ENCODE results near the gene DTNBP1.

Gene DTNBP1

DNA sequence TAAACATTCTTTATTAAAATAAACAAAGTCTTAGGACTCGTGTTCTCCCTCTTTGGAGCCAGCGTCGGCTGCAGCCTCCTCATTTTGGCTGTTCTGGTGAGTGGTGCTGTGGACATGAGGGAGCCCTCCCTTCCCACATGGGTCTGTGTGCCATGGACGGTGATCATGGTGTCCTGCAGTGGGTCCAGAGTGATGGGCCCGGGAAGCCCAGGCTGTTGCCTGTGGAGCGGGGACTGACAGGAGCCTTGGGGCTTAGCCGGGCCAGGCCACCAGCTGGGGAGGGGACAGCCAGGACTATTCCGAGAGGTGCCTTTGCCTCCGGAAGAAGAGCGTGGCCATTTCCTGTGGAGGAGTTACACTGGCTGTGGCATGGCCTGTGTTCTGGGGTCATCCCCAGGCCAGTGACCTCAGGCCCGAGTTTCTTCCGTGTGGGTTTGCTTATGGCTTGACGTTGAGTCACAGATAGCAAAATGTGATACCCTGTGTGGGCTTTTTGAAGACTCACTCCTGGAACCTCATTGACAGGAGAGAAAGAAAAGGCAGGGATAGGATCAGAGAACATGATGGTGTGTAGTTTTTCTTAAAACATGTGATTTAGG is 153.4 kb downstream of the DTNBP1 start:
- Histone ChIP-seq H3K4ac (ENCODE audit: low read depth, low read length) (no peak overlapping the region), H3K23ac (ENCODE audit: low read length) (no peak overlapping the region), H3K4me3 (ENCODE audit: low read length) (no peak overlapping the region), H3K27me3 (ENCODE audit: insufficient read depth, low read length, poor library complexity) (no peaks in the 10 kb centered on the region), H3K79me2 (ENCODE audit: control insufficient read depth, insufficient read depth, low read length) (peaks cover 2% of the 10 kb centered on the region), H2BK120ac (ENCODE audit: low read depth, low read length) (no peak overlapping the region), H3K18ac (ENCODE audit: low read length) (no peak overlapping the region), H3K9ac (ENCODE audit: low read length) (no peak overlapping the region), H3K4me2 (ENCODE audit: low read length) (no peak overlapping the region), H3K36me3 (ENCODE audit: control insufficient read depth, insufficient read depth, low read length) (peaks cover 5% of the 10 kb centered on the region), H2BK15ac (replicated peaks; ENCODE audit: low read depth) (no peak overlapping the region), H4K8ac (ENCODE audit: low read depth, low read length) (no peak overlapping the region), H3K4me1 (ENCODE audit: control insufficient read depth, low read depth, low read length) (no peaks in the 10 kb centered on the region), H4K5ac (ENCODE audit: low read length) (no peak overlapping the region), H3K56ac (ENCODE audit: low read length) (no peak overlapping the region), H2BK5ac (ENCODE audit: low read length) (no peak overlapping the region), H3K27ac (ENCODE audit: low read depth, low read length) (no peak overlapping the region), H2AK5ac (ENCODE audit: low read length) (no peak overlapping the region), H3K79me1 (ENCODE audit: low read length) (peaks cover 9% of the 10 kb centered on the region)
- no CpG with 5 or more reads among the region's 13 CpGs for WGBS (ENCODE audit: extremely low coverage, insufficient coverage, low lambda C conversion rate)
- no peak for DNase-seq

DNA sequence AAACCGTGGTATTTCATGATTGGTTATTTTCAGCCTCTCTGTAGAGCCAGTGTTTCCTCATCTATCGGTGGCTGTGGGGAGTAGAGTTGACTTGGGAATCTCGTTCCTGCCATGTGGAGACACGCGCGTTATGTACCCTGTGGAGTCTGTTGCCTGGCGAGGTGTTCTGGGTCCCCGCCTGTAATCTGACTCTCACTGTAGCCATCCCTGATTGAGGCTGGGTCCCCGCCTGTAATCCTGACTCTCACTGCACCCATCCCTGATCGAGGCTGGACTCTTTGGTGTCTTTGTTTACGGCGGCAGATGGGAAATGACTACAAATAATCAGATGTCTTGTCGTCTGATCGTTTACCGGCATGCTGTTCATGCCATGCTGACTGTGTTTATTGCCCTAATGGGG is 153.9 kb downstream of the DTNBP1 start:
- no peak overlapping the region for H4K5ac ChIP-seq (ENCODE audit: low read length)

DNA sequence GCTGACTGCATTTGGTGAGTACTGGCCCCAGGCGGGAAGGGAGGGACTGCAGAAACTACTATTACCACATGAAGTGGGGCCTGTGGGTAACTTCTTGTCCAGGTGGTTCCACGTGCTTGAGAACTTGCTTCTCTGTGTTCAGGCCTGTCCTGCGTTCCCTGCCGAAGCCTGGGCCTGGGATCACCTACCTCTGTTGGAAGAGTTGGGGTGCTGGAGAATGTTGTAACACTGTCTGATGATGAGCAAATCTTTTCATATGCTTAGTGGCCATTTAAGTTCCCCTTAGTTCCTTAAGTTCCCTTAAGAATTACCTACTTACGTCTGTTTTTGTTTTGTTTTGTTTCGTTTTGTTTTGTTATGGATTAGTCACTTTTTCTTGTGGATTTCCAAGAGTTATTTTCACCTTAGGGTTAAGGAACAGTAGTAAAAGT is 154.4 kb downstream of the DTNBP1 start:
- Histone ChIP-seq H3K27me3 (ENCODE audit: insufficient read depth, low read length, poor library complexity) (no peaks in the 10 kb centered on the region), H2BK120ac (ENCODE audit: low read depth, low read length) (no peak overlapping the region), H3K36me3 (ENCODE audit: control insufficient read depth, insufficient read depth, low read length) (peaks cover 5% of the 10 kb centered on the region), H3K4me3 (ENCODE audit: low read length) (no peak overlapping the region), H3K79me1 (ENCODE audit: low read length) (peaks cover 10% of the 10 kb centered on the region), H4K5ac (ENCODE audit: low read length) (no peak overlapping the region), H3K4me1 (ENCODE audit: control insufficient read depth, low read depth, low read length) (no peaks in the 10 kb centered on the region), H3K9ac (ENCODE audit: low read length) (no peak overlapping the region), H2BK5ac (ENCODE audit: low read length) (no peak overlapping the region), H3K4me2 (ENCODE audit: low read length) (no peak overlapping the region), H3K23ac (ENCODE audit: low read length) (no peak overlapping the region), H3K79me2 (ENCODE audit: control insufficient read depth, insufficient read depth, low read length) (peaks cover 2% of the 10 kb centered on the region), H3K27ac (ENCODE audit: low read depth, low read length) (no peak overlapping the region), H2AK5ac (ENCODE audit: low read length) (no peak overlapping the region), H3K56ac (ENCODE audit: low read length) (no peak overlapping the region), H3K4ac (ENCODE audit: low read depth, low read length) (no peak overlapping the region), H2BK15ac (replicated peaks; ENCODE audit: low read depth) (no peak overlapping the region), H3K18ac (ENCODE audit: low read length) (no peak overlapping the region), H4K8ac (ENCODE audit: low read depth, low read length) (no peak overlapping the region)
- WGBS (ENCODE audit: extremely low coverage, insufficient coverage, low lambda C conversion rate), result no CpG with 5 or more reads among the region's 6 CpGs
- no peak for DNase-seq

More for the DNA sequence above, 153.9 kb downstream of the DTNBP1 start:
- H3K27ac ChIP-seq (ENCODE audit: low read depth, low read length), result no peak overlapping the region
- H3K4me1 ChIP-seq (ENCODE audit: control insufficient read depth, low read depth, low read length), result no peaks in the 10 kb centered on the region
- DNase-seq, result no peak
- no peak overlapping the region for H3K23ac ChIP-seq (ENCODE audit: low read length)
- H2BK120ac ChIP-seq (ENCODE audit: low read depth, low read length), result no peak overlapping the region
- H4K8ac ChIP-seq (ENCODE audit: low read depth, low read length), result no peak overlapping the region
- H3K4me2 ChIP-seq (ENCODE audit: low read length), result no peak overlapping the region
- H3K79me2 ChIP-seq (ENCODE audit: control insufficient read depth, insufficient read depth, low read length), result peaks cover 2% of the 10 kb centered on the region
- no CpG with 5 or more reads among the region's 15 CpGs for WGBS (ENCODE audit: extremely low coverage, insufficient coverage, low lambda C conversion rate)
- H3K36me3 ChIP-seq (ENCODE audit: control insufficient read depth, insufficient read depth, low read length), result peaks cover 5% of the 10 kb centered on the region
- H3K56ac ChIP-seq (ENCODE audit: low read length), result no peak overlapping the region
- no peak overlapping the region for H3K9ac ChIP-seq (ENCODE audit: low read length)
- H2BK15ac ChIP-seq (replicated peaks; ENCODE audit: low read depth), result no peak overlapping the region
- H3K18ac ChIP-seq (ENCODE audit: low read length), result no peak overlapping the region
- H3K27me3 ChIP-seq (ENCODE audit: insufficient read depth, low read length, poor library complexity), result no peaks in the 10 kb centered on the region
- H3K79me1 ChIP-seq (ENCODE audit: low read length), result peaks cover 9% of the 10 kb centered on the region
- H2AK5ac ChIP-seq (ENCODE audit: low read length), result no peak overlapping the region
- H3K4ac ChIP-seq (ENCODE audit: low read depth, low read length), result no peak overlapping the region
- H2BK5ac ChIP-seq (ENCODE audit: low read length), result no peak overlapping the region
- H3K4me3 ChIP-seq (ENCODE audit: low read length), result no peak overlapping the region

DNA sequence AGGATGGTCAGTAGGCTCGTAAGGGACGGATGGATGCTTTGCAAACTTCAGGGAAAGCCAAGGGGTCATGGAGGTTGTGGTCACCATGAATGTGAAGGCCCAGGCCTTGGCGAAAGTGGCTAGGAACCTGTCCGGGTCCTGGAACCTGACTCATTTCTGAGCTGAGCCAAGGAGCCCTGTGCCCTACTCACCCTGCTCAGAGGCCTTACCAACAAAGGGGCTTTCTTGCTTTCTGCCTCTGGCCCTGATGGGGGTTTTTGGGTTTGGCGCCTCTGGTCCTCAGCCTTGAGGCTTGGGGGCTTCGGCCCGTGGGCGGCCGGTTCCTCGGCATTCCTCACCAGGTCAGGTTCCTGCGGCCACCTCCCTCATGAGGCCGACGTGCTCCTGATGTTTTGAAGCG is 155.1 kb downstream of the DTNBP1 start:
- no peak overlapping the region for H4K8ac ChIP-seq (ENCODE audit: low read depth, low read length)
- no peak overlapping the region for H3K18ac ChIP-seq (ENCODE audit: low read length)
- no peak overlapping the region for H4K5ac ChIP-seq (ENCODE audit: low read length)
- H3K79me1 ChIP-seq (ENCODE audit: low read length), result peaks cover 10% of the 10 kb centered on the region
- no peak overlapping the region for H2BK5ac ChIP-seq (ENCODE audit: low read length)
- H3K56ac ChIP-seq (ENCODE audit: low read length), result no peak overlapping the region
- H2BK15ac ChIP-seq (replicated peaks; ENCODE audit: low read depth), result no peak overlapping the region
- no peak for DNase-seq
- no peak overlapping the region for H3K23ac ChIP-seq (ENCODE audit: low read length)
- H3K27me3 ChIP-seq (ENCODE audit: insufficient read depth, low read length, poor library complexity), result no peaks in the 10 kb centered on the region
- H3K79me2 ChIP-seq (ENCODE audit: control insufficient read depth, insufficient read depth, low read length), result peaks cover 2% of the 10 kb centered on the region
- no peak overlapping the region for H3K27ac ChIP-seq (ENCODE audit: low read depth, low read length)
- H3K4me2 ChIP-seq (ENCODE audit: low read length), result no peak overlapping the region
- WGBS (ENCODE audit: extremely low coverage, insufficient coverage, low lambda C conversion rate), result no CpG with 5 or more reads among the region's 14 CpGs
- H3K4me1 ChIP-seq (ENCODE audit: control insufficient read depth, low read depth, low read length), result no peaks in the 10 kb centered on the region
- no peak overlapping the region for H2BK120ac ChIP-seq (ENCODE audit: low read depth, low read length)
- no peak overlapping the region for H3K9ac ChIP-seq (ENCODE audit: low read length)
- no peak overlapping the region for H2AK5ac ChIP-seq (ENCODE audit: low read length)
- H3K4me3 ChIP-seq (ENCODE audit: low read length), result no peak overlapping the region
- H3K4ac ChIP-seq (ENCODE audit: low read depth, low read length), result no peak overlapping the region
- peaks cover 5% of the 10 kb centered on the region for H3K36me3 ChIP-seq (ENCODE audit: control insufficient read depth, insufficient read depth, low read length)

DNA sequence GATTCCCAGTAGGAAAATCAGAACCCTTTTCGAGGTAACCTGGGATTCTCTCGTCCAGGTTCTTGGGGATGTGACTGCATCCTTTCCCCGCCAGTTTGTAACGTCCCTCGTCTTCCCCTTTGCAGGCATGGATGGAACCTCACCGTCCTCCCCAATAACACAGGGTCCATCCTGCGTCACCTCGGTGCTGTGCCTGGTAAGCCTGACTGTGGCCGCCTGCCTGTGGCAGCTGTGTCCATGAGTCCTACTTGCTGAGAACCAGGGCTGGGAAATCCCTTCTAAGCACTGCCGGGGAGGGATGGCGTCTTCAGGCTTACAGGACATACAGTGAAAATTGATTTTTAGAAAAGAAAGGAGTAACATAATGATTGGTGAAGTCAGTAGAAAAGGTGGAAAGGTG is 155.6 kb downstream of the DTNBP1 start:
- Histone ChIP-seq H4K5ac (ENCODE audit: low read length) (no peak overlapping the region), H3K27me3 (ENCODE audit: insufficient read depth, low read length, poor library complexity) (no peaks in the 10 kb centered on the region), H3K4me3 (ENCODE audit: low read length) (no peak overlapping the region), H3K79me1 (ENCODE audit: low read length) (peaks cover 10% of the 10 kb centered on the region), H3K79me2 (ENCODE audit: control insufficient read depth, insufficient read depth, low read length) (peaks cover 2% of the 10 kb centered on the region), H3K18ac (ENCODE audit: low read length) (no peak overlapping the region), H3K4ac (ENCODE audit: low read depth, low read length) (no peak overlapping the region), H2BK15ac (replicated peaks; ENCODE audit: low read depth) (no peak overlapping the region), H3K9ac (ENCODE audit: low read length) (no peak overlapping the region), H3K4me2 (ENCODE audit: low read length) (no peak overlapping the region), H4K8ac (ENCODE audit: low read depth, low read length) (no peak overlapping the region), H2AK5ac (ENCODE audit: low read length) (no peak overlapping the region), H3K27ac (ENCODE audit: low read depth, low read length) (no peak overlapping the region), H3K36me3 (ENCODE audit: control insufficient read depth, insufficient read depth, low read length) (peaks cover 5% of the 10 kb centered on the region), H2BK120ac (ENCODE audit: low read depth, low read length) (no peak overlapping the region), H3K56ac (ENCODE audit: low read length) (no peak overlapping the region), H2BK5ac (ENCODE audit: low read length) (no peak overlapping the region), H3K23ac (ENCODE audit: low read length) (no peak overlapping the region), H3K4me1 (ENCODE audit: control insufficient read depth, low read depth, low read length) (no peaks in the 10 kb centered on the region)
- no CpG with 5 or more reads among the region's 11 CpGs for WGBS (ENCODE audit: extremely low coverage, insufficient coverage, low lambda C conversion rate)
- DNase-seq, result no peak

DNA sequence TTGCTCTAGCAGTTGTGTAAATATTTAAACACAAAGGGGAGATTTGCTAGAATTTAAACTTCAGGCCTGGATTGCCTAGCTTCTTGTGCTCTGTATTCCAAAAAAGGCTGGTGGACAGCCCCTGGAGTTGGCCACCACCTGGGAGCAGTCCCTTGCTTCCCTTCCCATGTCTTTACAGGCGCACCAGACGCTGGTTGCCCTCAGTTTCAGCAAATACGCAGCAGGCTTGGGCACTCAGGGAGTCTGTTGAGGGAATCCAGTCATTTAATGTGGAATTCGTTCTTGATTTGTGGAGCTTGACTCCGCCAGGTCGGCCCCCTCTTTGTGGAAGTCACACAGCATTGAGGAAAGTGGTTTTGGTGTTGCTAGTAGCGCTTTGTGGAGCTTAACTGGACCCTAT is 156.8 kb downstream of the DTNBP1 start:
- no peak overlapping the region for H2AK5ac ChIP-seq (ENCODE audit: low read length)
- H3K27ac ChIP-seq (ENCODE audit: low read depth, low read length), result no peak overlapping the region
- H3K79me2 ChIP-seq (ENCODE audit: control insufficient read depth, insufficient read depth, low read length), result peaks cover 2% of the 10 kb centered on the region
- H2BK15ac ChIP-seq (replicated peaks; ENCODE audit: low read depth), result no peak overlapping the region
- H3K23ac ChIP-seq (ENCODE audit: low read length), result no peak overlapping the region
- H4K5ac ChIP-seq (ENCODE audit: low read length), result no peak overlapping the region
- no peak for DNase-seq
- H3K56ac ChIP-seq (ENCODE audit: low read length), result no peak overlapping the region
- H3K36me3 ChIP-seq (ENCODE audit: control insufficient read depth, insufficient read depth, low read length), result peaks cover 9% of the 10 kb centered on the region
- no peak overlapping the region for H3K9ac ChIP-seq (ENCODE audit: low read length)
- no peak overlapping the region for H2BK120ac ChIP-seq (ENCODE audit: low read depth, low read length)
- WGBS (ENCODE audit: extremely low coverage, insufficient coverage, low lambda C conversion rate), result no CpG with 5 or more reads among the region's 7 CpGs
- no peaks in the 10 kb centered on the region for H3K27me3 ChIP-seq (ENCODE audit: insufficient read depth, low read length, poor library complexity)
- H3K4me2 ChIP-seq (ENCODE audit: low read length), result no peak overlapping the region
- H3K79me1 ChIP-seq (ENCODE audit: low read length), result peaks cover 10% of the 10 kb centered on the region
- no peaks in the 10 kb centered on the region for H3K4me1 ChIP-seq (ENCODE audit: control insufficient read depth, low read depth, low read length)
- no peak overlapping the region for H3K4ac ChIP-seq (ENCODE audit: low read depth, low read length)
- no peak overlapping the region for H3K4me3 ChIP-seq (ENCODE audit: low read length)
- no peak overlapping the region for H3K18ac ChIP-seq (ENCODE audit: low read length)
- H2BK5ac ChIP-seq (ENCODE audit: low read length), result no peak overlapping the region
- no peak overlapping the region for H4K8ac ChIP-seq (ENCODE audit: low read depth, low read length)

All from mesendoderm (in vitro differentiated cells).